IMR-90 (cell line): ENCODE results near the gene ATP6V0E2. TPM values are rescaled to one million over a fixed set of nuclear protein-coding genes. Genes with fewer than 3 reads are reported as not detected.

Source experiments
- ATAC-seq: fragments of 200-7000 bp; cut with Tn5 transposase; 2 replicates; pipeline ENCODE4 v1.9.1; 2020; ENCODE audit warnings: low read depth, mild to moderate bottlenecking, moderate library complexity
- BruUV-seq: library from RNA; stranded (reverse); fragments of 400-500 nt; replicated peaks from 2 replicates; lab custom pipeline; 2021; lab: Mats Ljungman, UMichigan
- CTCF ChIA-PET: fragments of 300-600 bp; formaldehyde crosslinking; extraction: SDS; loops from one replicate; lab custom pipeline; 2021; ENCODE audit warnings: antibody characterized with exemption; lab: Yijun Ruan, JAX
- POLR2A ChIA-PET: fragments of 300-600 bp; sonication (Branson Sonifier 250); formaldehyde crosslinking; loops from one replicate; lab custom pipeline; 2022; ENCODE audit warnings: antibody characterized with exemption; ENCODE audit not compliant: unreplicated experiment; lab: Charles Lee
- DNase-seq: peaks from one replicate; pipeline ENCODE4 v3.0.0; 2013
- H2AFZ ChIP-seq: replicated peaks from 2 replicates; pipeline ENCODE3; 2013; ENCODE audit warnings: low read length, mild to moderate bottlenecking; ENCODE audit not compliant: poor library complexity
- H2AK5ac ChIP-seq: 2 replicates; pipeline ENCODE4 v1.6.1; 2013; ENCODE audit warnings: low read depth, low read length, inconsistent platforms
- H2AK9ac ChIP-seq: replicated peaks from 2 replicates; pipeline ENCODE3; 2013; ENCODE audit warnings: mild to moderate bottlenecking, low read depth, low read length, moderate library complexity; ENCODE audit not compliant: poor library complexity
- H2BK120ac ChIP-seq: 2 replicates; pipeline ENCODE4 v1.6.1; 2013; ENCODE audit warnings: low read depth, low read length, inconsistent platforms
- H2BK15ac ChIP-seq: 3 replicates; pipeline ENCODE4 v1.6.1; 2013; ENCODE audit warnings: low read depth, low read length, inconsistent platforms
- H2BK20ac ChIP-seq: 2 replicates; pipeline ENCODE4 v1.6.1; 2013; ENCODE audit warnings: low read depth, mild to moderate bottlenecking, inconsistent platforms, low read length, moderate library complexity
- H2BK5ac ChIP-seq: 2 replicates; pipeline ENCODE4 v1.6.1; 2013; ENCODE audit warnings: mild to moderate bottlenecking, low read depth, low read length, inconsistent platforms; ENCODE audit not compliant: poor library complexity, severe bottlenecking
- H3K14ac ChIP-seq: replicated peaks from 2 replicates; pipeline ENCODE4 v1.6.1; 2013; ENCODE audit warnings: low read depth, low read length, inconsistent platforms
- H3K18ac ChIP-seq: 2 replicates; pipeline ENCODE4 v1.6.1; 2013; ENCODE audit warnings: low read depth, low read length, control low read depth
- H3K23ac ChIP-seq: 2 replicates; pipeline ENCODE4 v1.6.1; 2013; ENCODE audit warnings: low read depth, low read length, inconsistent platforms
- H3K27ac ChIP-seq: 2 replicates; pipeline ENCODE4 v1.5.1; 2013; ENCODE audit warnings: mild to moderate bottlenecking, control low read depth, low read length; ENCODE audit not compliant: insufficient read depth
- H3K27me3 ChIP-seq: 2 replicates; pipeline ENCODE4 v1.6.1; 2013; ENCODE audit warnings: low read length; ENCODE audit not compliant: control insufficient read depth, insufficient read depth
- H3K36me3 ChIP-seq: 2 replicates; pipeline ENCODE4 v1.6.1; 2013; ENCODE audit warnings: low read length, mixed read lengths; ENCODE audit not compliant: control insufficient read depth, insufficient read depth
- H3K4ac ChIP-seq: 2 replicates; pipeline ENCODE4 v1.6.1; 2013; ENCODE audit warnings: low read depth, low read length, inconsistent platforms
- H3K4me1 ChIP-seq: 2 replicates; pipeline ENCODE4 v1.6.1; 2013; ENCODE audit warnings: low read length, mixed read lengths; ENCODE audit not compliant: control insufficient read depth, insufficient read depth
- H3K4me2 ChIP-seq: 2 replicates; pipeline ENCODE4 v1.6.1; 2013; ENCODE audit warnings: low read depth, mild to moderate bottlenecking, control low read depth, low read length, moderate library complexity
- H3K4me3 ChIP-seq: 2 replicates; pipeline ENCODE4 v1.5.1; 2013; ENCODE audit warnings: low read depth, mild to moderate bottlenecking, control low read depth, low read length, moderate library complexity; ENCODE audit not compliant: insufficient read depth
- H3K56ac ChIP-seq: 2 replicates; pipeline ENCODE4 v1.6.1; 2013; ENCODE audit warnings: low read length, inconsistent platforms; ENCODE audit not compliant: insufficient read depth; ENCODE audit errors: extremely low read depth
- H3K79me1 ChIP-seq, 2 experiments: 2 replicates each; pipeline ENCODE4 v1.6.1; 2013; ENCODE audit warnings: low read length in 2 of 2, inconsistent platforms in 1 of 2, low read depth in 1 of 2
- H3K9ac ChIP-seq: 2 replicates; pipeline ENCODE4 v1.6.1; 2013; ENCODE audit warnings: low read depth, low read length, control low read depth
- H3K9me1 ChIP-seq: 2 replicates; pipeline ENCODE4 v1.6.1; 2013; ENCODE audit warnings: low read length, inconsistent platforms; ENCODE audit not compliant: insufficient read depth
- H3K9me3 ChIP-seq: 2 replicates; pipeline ENCODE4 v1.6.1; 2013; ENCODE audit warnings: low read length; ENCODE audit not compliant: control insufficient read depth, insufficient read depth
- H4K20me1 ChIP-seq: 2 replicates; pipeline ENCODE4 v1.6.1; 2013; ENCODE audit warnings: low read length, inconsistent platforms; ENCODE audit not compliant: insufficient read depth
- H4K5ac ChIP-seq: 2 replicates; pipeline ENCODE4 v1.6.1; 2013; ENCODE audit warnings: mild to moderate bottlenecking, low read depth, low read length, control low read depth
- H4K8ac ChIP-seq, 2 experiments: 2 replicates each; pipeline ENCODE4 v1.6.1; 2013; ENCODE audit warnings: low read depth in 2 of 2, low read length in 2 of 2, control low read depth in 1 of 2, inconsistent platforms in 1 of 2
- H4K91ac ChIP-seq: 2 replicates; pipeline ENCODE4 v1.6.1; 2013; ENCODE audit warnings: low read depth, low read length, inconsistent platforms; ENCODE audit not compliant: insufficient read depth
- CEBPB ChIP-seq: IDR thresholded peaks from 2 replicates; pipeline ENCODE4 v1.6.1; 2012; ENCODE audit warnings: low read depth, low read length, improper control_type of control experiment
- FOS ChIP-seq: fragments of 150-350 bp; IDR thresholded peaks from 2 replicates; pipeline ENCODE4 v1.6.1; 2016; ENCODE audit warnings: low read depth, low read length
- MAFK ChIP-seq: IDR thresholded peaks from 2 replicates; pipeline ENCODE4 v1.6.1; 2012; ENCODE audit warnings: low read depth, low read length, improper control_type of control experiment
- MAZ ChIP-seq: IDR thresholded peaks from 2 replicates; pipeline ENCODE4 v1.6.1; 2012; ENCODE audit warnings: low read depth, mild to moderate bottlenecking, low read length, improper control_type of control experiment, moderate library complexity, borderline replicate concordance
- MXI1 ChIP-seq: IDR thresholded peaks from 2 replicates; pipeline ENCODE4 v1.6.1; 2012; ENCODE audit warnings: low read depth, mild to moderate bottlenecking, low read length, moderate library complexity, borderline replicate concordance
- NFE2L2 ChIP-seq: fragments of 150-350 bp; IDR thresholded peaks from 2 replicates; pipeline ENCODE4 v1.6.1; 2016; ENCODE audit warnings: low read depth, mild to moderate bottlenecking, low read length
- RFX5 ChIP-seq: IDR thresholded peaks from 2 replicates; pipeline ENCODE4 v1.8.0; 2012; ENCODE audit warnings: low read depth, mild to moderate bottlenecking, low read length, moderate library complexity
- SMC3 ChIP-seq: fragments of 150-350 bp; IDR thresholded peaks from 2 replicates; pipeline ENCODE4 v1.6.1; 2016; ENCODE audit warnings: low read depth, mild to moderate bottlenecking, antibody characterized with exemption, low read length, moderate library complexity
- USF2 ChIP-seq: fragments of 150-350 bp; IDR thresholded peaks from 2 replicates; pipeline ENCODE4 v1.6.1; 2017; ENCODE audit warnings: mild to moderate bottlenecking, antibody characterized with exemption, low read length, low read depth
- WGBS, 2 experiments: methylation state at CpG; one replicate each; pipeline versions ENCODE4 v1.1.5 to v1.1.7; 2013; ENCODE audit warnings: missing lambda C conversion rate in 2 of 2; ENCODE audit not compliant: insufficient read length in 1 of 2; ENCODE audit errors: extremely low coverage in 2 of 2; 5-methylcytosine and 5-hydroxymethylcytosine counted together
- dilution Hi-C: fragments of 300-500 bp; cut with HindIII; formaldehyde crosslinking; loops from one replicate; pipeline ENCODE4 v1.14.3; 2018; ENCODE audit warnings: low sequenced_read_pairs; ENCODE audit not compliant: unreplicated experiment
- in situ Hi-C: fragments of 300-500 bp; cut with MboI; formaldehyde crosslinking; loops from 3 replicates; pipeline ENCODE4 v1.14.3; 2019; ENCODE audit warnings: low sequenced_read_pairs, inconsistent platforms, mixed read lengths
- intact Hi-C: fragments of 100-400 bp; cut with micrococcal nuclease; formaldehyde crosslinking; loops from 2 replicates; pipeline ENCODE4 v1.10.0; 2022
- polyA plus RNA-seq, 3 experiments: library from polyadenylated mRNA; depleted of rRNA; stranded (reverse); fragments of >200 nt; gene quantifications; 2 replicates each; pipeline ENCODE4 v1.2.3, GENCODE V29; 2012; ENCODE audit warnings: low replicate concordance in 1 of 3
- total RNA-seq: library from RNA; depleted of rRNA; stranded (reverse); fragments of >200 nt; gene quantifications from 2 replicates; pipeline ENCODE4 v1.2.3, GENCODE V29; 2012
- TF ChIP-seq, protein P1 (sequence below): conservative IDR thresholded peaks from 2 replicates; pipeline ENCODE4 v1.5.1; 2012; ENCODE audit warnings: mild to moderate bottlenecking, low read depth, low read length, improper control_type of control experiment

The ATP6V0E2 gene
- total and polyA plus RNA-seq, 2 of the 4 experiments (the other 2 are of a cell fraction), result 5.7 to 30.3 TPM

DNA sequence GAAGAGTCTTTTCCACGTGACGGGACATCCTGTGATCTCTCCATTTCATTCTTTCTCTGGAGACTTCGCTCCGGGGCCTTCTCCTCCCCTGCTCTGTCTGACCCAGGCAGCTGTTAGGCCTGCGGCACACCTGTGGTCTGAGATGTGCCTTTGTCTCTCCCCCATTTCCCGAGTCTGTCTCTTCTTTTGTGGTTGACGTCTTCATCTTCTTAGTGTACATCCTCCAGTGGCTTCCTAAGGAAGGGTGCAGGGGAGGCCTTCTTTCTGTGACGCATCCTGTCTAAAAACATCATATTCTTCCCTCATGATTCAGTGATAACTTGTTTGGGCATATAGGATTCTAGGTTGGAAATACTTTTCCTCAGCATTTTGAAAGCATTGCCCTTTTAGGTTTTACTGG, 17.2 kb upstream of the ATP6V0E2 start:
- Histone ChIP-seq H3K79me1 (no peaks in the 10 kb centered on the region), H2BK5ac (no peak overlapping the region), H3K56ac (no peak overlapping the region), H3K9me1 (peaks cover 11% of the 10 kb centered on the region), H3K23ac (no peak overlapping the region), H2BK20ac (no peak overlapping the region), H3K27ac (no peak overlapping the region), H2AK5ac (no peak overlapping the region), H3K4me1 (peaks cover 13% of the 10 kb centered on the region), H3K14ac (no peak overlapping the region), H4K91ac (no peak overlapping the region), H2BK15ac (no peak overlapping the region), H4K8ac (no peak overlapping the region), H4K20me1 (no peaks in the 10 kb centered on the region), H4K5ac (no peak overlapping the region), H3K4me3 (no peak overlapping the region), H3K9ac (no peak overlapping the region), H2AFZ (no peak overlapping the region), H3K4ac (no peak overlapping the region), H3K27me3 (no peaks in the 10 kb centered on the region), H3K9me3 (no peaks in the 10 kb centered on the region), H3K4me2 (no peak overlapping the region), H3K36me3 (peaks cover 23% of the 10 kb centered on the region), H2AK9ac (no peak overlapping the region), H3K18ac (no peak overlapping the region), H2BK120ac (no peak overlapping the region)
- dilution Hi-C loops (no loop called here), in situ Hi-C loops (loop anchor here (25.0 kb wide), 1 partner anchor 556 kb away; a partner anchor contains a TSS), intact Hi-C loops (no loop called here)
- 90% methylated on average over 2 of the region's 8 CpGs; no CpG with 5 or more reads in 1 of the 2 experiments for WGBS, 2 experiments
- BruUV-seq, result no TSS peak
- ATAC-seq (no peak), DNase-seq (no peak)
- TF ChIP-seq RFX5 (no peak), SMC3 (no peak), MAZ (no peak), CEBPB (no peak), USF2 (no peak), FOS (no peak), NFE2L2 (no peak), MAFK (no peak), MXI1 (no peak)
- TF ChIP-seq, protein P1, sequence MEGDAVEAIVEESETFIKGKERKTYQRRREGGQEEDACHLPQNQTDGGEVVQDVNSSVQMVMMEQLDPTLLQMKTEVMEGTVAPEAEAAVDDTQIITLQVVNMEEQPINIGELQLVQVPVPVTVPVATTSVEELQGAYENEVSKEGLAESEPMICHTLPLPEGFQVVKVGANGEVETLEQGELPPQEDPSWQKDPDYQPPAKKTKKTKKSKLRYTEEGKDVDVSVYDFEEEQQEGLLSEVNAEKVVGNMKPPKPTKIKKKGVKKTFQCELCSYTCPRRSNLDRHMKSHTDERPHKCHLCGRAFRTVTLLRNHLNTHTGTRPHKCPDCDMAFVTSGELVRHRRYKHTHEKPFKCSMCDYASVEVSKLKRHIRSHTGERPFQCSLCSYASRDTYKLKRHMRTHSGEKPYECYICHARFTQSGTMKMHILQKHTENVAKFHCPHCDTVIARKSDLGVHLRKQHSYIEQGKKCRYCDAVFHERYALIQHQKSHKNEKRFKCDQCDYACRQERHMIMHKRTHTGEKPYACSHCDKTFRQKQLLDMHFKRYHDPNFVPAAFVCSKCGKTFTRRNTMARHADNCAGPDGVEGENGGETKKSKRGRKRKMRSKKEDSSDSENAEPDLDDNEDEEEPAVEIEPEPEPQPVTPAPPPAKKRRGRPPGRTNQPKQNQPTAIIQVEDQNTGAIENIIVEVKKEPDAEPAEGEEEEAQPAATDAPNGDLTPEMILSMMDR, result no peak
- CTCF ChIA-PET, result no interaction called here
- POLR2A ChIA-PET, result no interaction called here
